ENCODE data around the gene GID8.
A peak's percentile ranks its signal among the peaks of the same experiment; 100 is the strongest.

- no peak for TF ChIP-seq POLR2A (IDR thresholded peaks at IDR 0.05; ENCODE audit: borderline replicate concordance, extremely low read depth, insufficient read depth, insufficient read length)
- 0 out of 2 replicates have a peak, but pooled peaks have one; percentile 0 for TF ChIP-seq RAD21 (IDR thresholded peaks at IDR 0.05; ENCODE audit: low read depth)
- TF ChIP-seq CTCF (IDR thresholded peaks at IDR 0.05 in 2 of 3, conservative IDR thresholded peaks at IDR 0.05 in 1 of 3; ENCODE audit: borderline replicate concordance in 1 of 3, insufficient read depth in 1 of 3, low read depth in 2 of 3, low read length in 2 of 3), result no peak
- TF ChIP-seq ZNF274 (IDR thresholded peaks at IDR 0.05; ENCODE audit: low read depth, low read length), result no peak
- no peak for TF ChIP-seq ZBTB33 (IDR thresholded peaks at IDR 0.05; ENCODE audit: extremely low read depth, insufficient replicate concordance, low read length)
- no peak for TF ChIP-seq JUND (IDR thresholded peaks at IDR 0.05)
- no peak for TF ChIP-seq SIN3A (IDR thresholded peaks at IDR 0.05; ENCODE audit: low read depth)
- TF ChIP-seq EZH2phosphoT487 (IDR thresholded peaks at IDR 0.05; ENCODE audit: borderline replicate concordance), result no peak
- TF ChIP-seq POLR2AphosphoS5 (IDR thresholded peaks at IDR 0.05; ENCODE audit: low read depth, low read length), result no peak
- TF ChIP-seq MAX (IDR thresholded peaks at IDR 0.05), result no peak
- no peak for TF ChIP-seq EZH2 (IDR thresholded peaks at IDR 0.05)
These were observed 38.3 kb upstream of the GID8 start for GRCh38 chr20:62899633-62900051.
